Measurements from ENCODE around the gene OGFR.

OGFR gene

GRCh38 chr20:62786157-62786556, 18.5 kb upstream of the OGFR start:
- H3K36me3 ChIP-seq (ENCODE audit: control insufficient read depth, insufficient read depth, low read length) = no peaks in the 10 kb centered on the region
- no peak overlapping the region for H2AFZ ChIP-seq
- H3K4me1 ChIP-seq = no peaks in the 10 kb centered on the region
- TF ChIP-seq CTCF (IDR thresholded peaks at IDR 0.05) = no peak
- no peaks in the 10 kb centered on the region for H3K79me2 ChIP-seq
- H3K27me3 ChIP-seq (ENCODE audit: control insufficient read depth, insufficient read depth, low read length) = no peaks in the 10 kb centered on the region
- H3K9ac ChIP-seq = no peak overlapping the region
- no peak overlapping the region for H3K4me2 ChIP-seq (ENCODE audit: low read length)
- no peak overlapping the region for H3K4me3 ChIP-seq (ENCODE audit: low read depth, low read length)
- H3K9me3 ChIP-seq (ENCODE audit: control insufficient read depth, low read length) = no peaks in the 10 kb centered on the region
- no peak overlapping the region for H3K27ac ChIP-seq

GRCh38 chr20:62787321-62787720, 17.3 kb upstream of the OGFR start:
- Histone ChIP-seq H3K27ac (no peak overlapping the region), H3K4me1 (no peaks in the 10 kb centered on the region), H3K9me3 (ENCODE audit: control insufficient read depth, low read length) (no peaks in the 10 kb centered on the region), H3K79me2 (no peaks in the 10 kb centered on the region), H3K9ac (no peak overlapping the region), H3K4me2 (ENCODE audit: low read length) (no peak overlapping the region), H3K4me3 (ENCODE audit: low read depth, low read length) (no peak overlapping the region), H2AFZ (no peak overlapping the region), H3K36me3 (ENCODE audit: control insufficient read depth, insufficient read depth, low read length) (no peaks in the 10 kb centered on the region), H3K27me3 (ENCODE audit: control insufficient read depth, insufficient read depth, low read length) (no peaks in the 10 kb centered on the region)
- TF ChIP-seq CTCF (IDR thresholded peaks at IDR 0.05) = no peak

GRCh38 chr20:62787866-62788265, 16.8 kb upstream of the OGFR start:
- Histone ChIP-seq H2AFZ (no peak overlapping the region), H3K27me3 (ENCODE audit: control insufficient read depth, insufficient read depth, low read length) (no peaks in the 10 kb centered on the region), H3K9ac (no peak overlapping the region), H3K9me3 (ENCODE audit: control insufficient read depth, low read length) (no peaks in the 10 kb centered on the region), H3K4me1 (no peaks in the 10 kb centered on the region), H3K4me2 (ENCODE audit: low read length) (no peak overlapping the region), H3K27ac (no peak overlapping the region), H3K36me3 (ENCODE audit: control insufficient read depth, insufficient read depth, low read length) (no peaks in the 10 kb centered on the region), H3K79me2 (no peaks in the 10 kb centered on the region), H3K4me3 (ENCODE audit: low read depth, low read length) (no peak overlapping the region)
- TF ChIP-seq CTCF (IDR thresholded peaks at IDR 0.05) = no peak

GRCh38 chr20:62788607-62789006, 16.0 kb upstream of the OGFR start:
- H3K79me2 ChIP-seq = no peaks in the 10 kb centered on the region
- no peak overlapping the region for H3K27ac ChIP-seq
- H3K4me1 ChIP-seq = peaks cover 2% of the 10 kb centered on the region
- no peak for TF ChIP-seq CTCF (IDR thresholded peaks at IDR 0.05)
- H3K4me3 ChIP-seq (ENCODE audit: low read depth, low read length) = no peak overlapping the region
- H3K9me3 ChIP-seq (ENCODE audit: control insufficient read depth, low read length) = no peaks in the 10 kb centered on the region
- H3K36me3 ChIP-seq (ENCODE audit: control insufficient read depth, insufficient read depth, low read length) = no peaks in the 10 kb centered on the region
- H3K9ac ChIP-seq = no peak overlapping the region
- no peak overlapping the region for H2AFZ ChIP-seq
- H3K4me2 ChIP-seq (ENCODE audit: low read length) = no peak overlapping the region
- no peaks in the 10 kb centered on the region for H3K27me3 ChIP-seq (ENCODE audit: control insufficient read depth, insufficient read depth, low read length)

- no peaks in the 10 kb centered on the region for H3K79me2 ChIP-seq
- no peak overlapping the region for H3K4me2 ChIP-seq (ENCODE audit: low read length)
- H3K4me3 ChIP-seq (ENCODE audit: low read depth, low read length) = no peak overlapping the region
- no peak overlapping the region for H3K27ac ChIP-seq
- peaks cover 4% of the 10 kb centered on the region for H3K4me1 ChIP-seq
- no peaks in the 10 kb centered on the region for H3K9me3 ChIP-seq (ENCODE audit: control insufficient read depth, low read length)
- H3K27me3 ChIP-seq (ENCODE audit: control insufficient read depth, insufficient read depth, low read length) = no peaks in the 10 kb centered on the region
- H2AFZ ChIP-seq = no peak overlapping the region
- H3K36me3 ChIP-seq (ENCODE audit: control insufficient read depth, insufficient read depth, low read length) = no peaks in the 10 kb centered on the region
- no peak overlapping the region for H3K9ac ChIP-seq
- no peak for TF ChIP-seq CTCF (IDR thresholded peaks at IDR 0.05)
Observed at GRCh38 chr20:62790075-62790474, 14.6 kb upstream of the OGFR start.

All from parathyroid adenoma (tissue), 2 donors.